PC-9 (cell line): ENCODE results near the gene FAHD1.

Experiments used
- EZH2 ChIP-seq: fragments of 200-600 bp; sonication (generic); IDR thresholded peaks from 2 replicates; pipeline ENCODE4 v1.8.0; 2017; ENCODE audit warnings: antibody characterized with exemption, low read depth
- TF ChIP-seq, protein P1 (sequence below): fragments of 200-600 bp; sonication (generic); conservative IDR thresholded peaks from 2 replicates; pipeline ENCODE4 v1.6.1; 2017; ENCODE audit warnings: mixed run types, antibody characterized with exemption, mild to moderate bottlenecking, moderate library complexity

DNA sequence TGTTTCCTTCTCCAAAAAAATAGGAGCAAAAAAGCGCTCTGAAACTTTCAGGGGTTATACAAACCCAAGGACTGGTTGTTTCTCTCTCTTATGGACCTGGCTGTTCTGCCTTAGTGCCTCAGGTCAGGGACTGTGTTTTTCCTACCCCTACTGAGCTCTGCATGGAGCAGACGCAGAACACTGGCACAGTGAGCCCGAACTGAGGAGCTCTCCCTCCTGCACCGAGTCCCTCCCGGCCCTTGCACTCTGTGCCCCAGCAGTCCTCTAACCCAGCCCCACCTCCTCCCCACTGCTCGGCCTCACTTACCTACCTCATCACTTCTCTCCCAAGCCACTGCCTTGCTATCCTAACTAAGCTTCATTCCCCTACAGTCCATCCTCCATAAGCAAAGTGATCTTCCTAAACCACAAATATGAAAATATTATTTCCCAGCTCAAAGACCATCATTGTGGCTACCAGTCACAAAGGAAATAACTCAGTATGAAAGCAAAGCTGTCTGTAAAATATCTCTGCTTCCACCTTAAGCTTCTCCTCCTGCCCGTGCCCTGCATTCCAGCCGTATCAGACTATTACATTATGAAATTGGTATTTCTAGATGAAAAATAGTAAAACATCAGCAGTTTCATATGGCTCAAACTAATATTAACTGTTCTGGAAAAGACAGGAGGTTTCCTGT lies 31.3 kb downstream of the FAHD1 start:
- no peak for TF ChIP-seq EZH2
- TF ChIP-seq, protein P1, sequence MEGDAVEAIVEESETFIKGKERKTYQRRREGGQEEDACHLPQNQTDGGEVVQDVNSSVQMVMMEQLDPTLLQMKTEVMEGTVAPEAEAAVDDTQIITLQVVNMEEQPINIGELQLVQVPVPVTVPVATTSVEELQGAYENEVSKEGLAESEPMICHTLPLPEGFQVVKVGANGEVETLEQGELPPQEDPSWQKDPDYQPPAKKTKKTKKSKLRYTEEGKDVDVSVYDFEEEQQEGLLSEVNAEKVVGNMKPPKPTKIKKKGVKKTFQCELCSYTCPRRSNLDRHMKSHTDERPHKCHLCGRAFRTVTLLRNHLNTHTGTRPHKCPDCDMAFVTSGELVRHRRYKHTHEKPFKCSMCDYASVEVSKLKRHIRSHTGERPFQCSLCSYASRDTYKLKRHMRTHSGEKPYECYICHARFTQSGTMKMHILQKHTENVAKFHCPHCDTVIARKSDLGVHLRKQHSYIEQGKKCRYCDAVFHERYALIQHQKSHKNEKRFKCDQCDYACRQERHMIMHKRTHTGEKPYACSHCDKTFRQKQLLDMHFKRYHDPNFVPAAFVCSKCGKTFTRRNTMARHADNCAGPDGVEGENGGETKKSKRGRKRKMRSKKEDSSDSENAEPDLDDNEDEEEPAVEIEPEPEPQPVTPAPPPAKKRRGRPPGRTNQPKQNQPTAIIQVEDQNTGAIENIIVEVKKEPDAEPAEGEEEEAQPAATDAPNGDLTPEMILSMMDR, result no peak
